Measurements from ENCODE around the gene GPC1.

- TF ChIP-seq CTCF (IDR thresholded peaks at IDR 0.05) (no peak), POLR2A (IDR thresholded peaks at IDR 0.05) (no peak)
Observed at GRCh38 chr2:240502059-240502429, 66.6 kb downstream of the GPC1 start.

Measured in Peyer's patch (tissue), 4 donors.